PC-9 (cell line): ENCODE results near the gene NAPSA. TPM values are rescaled to one million over a fixed set of nuclear protein-coding genes. Genes with fewer than 3 reads are reported as not detected.
A peak's percentile ranks its signal among the peaks of the same experiment; 100 is the strongest.
"Not testable (repeated sequence)": the region's sequence is repeated elsewhere in the genome, so short reads cannot be mapped to it uniquely, and the experiment has no call there.

Experiments
- BruUV-seq: library from RNA; stranded (reverse); fragments of 400-500 nt; replicated peaks from 2 replicates; lab custom pipeline; 2021; lab: Mats Ljungman, UMichigan
- CTCF ChIA-PET: fragments of 300-600 bp; sonication (Branson Sonifier 250); formaldehyde crosslinking; loops from one replicate; lab custom pipeline; 2022; ENCODE audit warnings: antibody characterized with exemption; lab: Charles Lee
- POLR2A ChIA-PET: fragments of 300-600 bp; sonication (Branson Sonifier 250); formaldehyde crosslinking; loops from one replicate; lab custom pipeline; 2022; ENCODE audit warnings: antibody characterized with exemption; ENCODE audit not compliant: unreplicated experiment; lab: Charles Lee
- DNase-seq, 2 experiments: peaks; one replicate each; pipeline versions ENCODE4 v3.0.0 to v3.0.0-alpha.2; 2015 to 2022; ENCODE audit warnings: mixed read lengths in 1 of 2
- H2AFZ ChIP-seq: fragments of 200-600 bp; sonication (generic); 2 replicates; pipeline ENCODE4 v1.8.1; 2017; ENCODE audit warnings: antibody characterized with exemption
- H3F3A ChIP-seq: fragments of 200-600 bp; sonication (generic); 2 replicates; pipeline ENCODE4 v1.8.1; 2017; ENCODE audit warnings: antibody characterized with exemption, mild to moderate bottlenecking, low read depth; ENCODE audit not compliant: insufficient read depth
- H3K27ac ChIP-seq: fragments of 200-600 bp; sonication (generic); 2 replicates; pipeline ENCODE4 v1.6.1; 2016; ENCODE audit warnings: mixed run types
- H3K27me3 ChIP-seq: fragments of 200-600 bp; sonication (generic); 2 replicates; pipeline ENCODE4 v1.6.1; 2016; ENCODE audit warnings: low read depth, mixed run types; ENCODE audit not compliant: insufficient read depth
- H3K36me3 ChIP-seq: fragments of 200-600 bp; sonication (generic); 2 replicates; pipeline ENCODE4 v1.6.1; 2016; ENCODE audit warnings: low read depth, mixed run types
- H3K4me1 ChIP-seq: fragments of 200-600 bp; sonication (generic); replicated peaks from 2 replicates; pipeline ENCODE4 v1.6.1; 2016; ENCODE audit warnings: mixed run types; ENCODE audit not compliant: insufficient read depth
- H3K4me2 ChIP-seq: fragments of 200-600 bp; sonication (generic); 2 replicates; pipeline ENCODE4 v1.6.1; 2017; ENCODE audit warnings: mixed run types
- H3K4me3 ChIP-seq: fragments of 200-600 bp; sonication (generic); 2 replicates; pipeline ENCODE4 v1.6.1; 2016; ENCODE audit warnings: mixed run types
- H3K79me2 ChIP-seq: fragments of 200-600 bp; sonication (generic); 2 replicates; pipeline ENCODE4 v1.6.1; 2017; ENCODE audit warnings: low read depth, mixed run types
- H3K9me2 ChIP-seq: fragments of 200-600 bp; sonication (generic); 2 replicates; pipeline ENCODE4 v1.8.1; 2017; ENCODE audit warnings: mild to moderate bottlenecking; ENCODE audit not compliant: insufficient read depth
- H3K9me3 ChIP-seq: fragments of 200-600 bp; sonication (generic); 2 replicates; pipeline ENCODE4 v1.8.1; 2016; ENCODE audit warnings: low read depth; ENCODE audit not compliant: insufficient read depth
- H4K20me1 ChIP-seq: fragments of 200-600 bp; sonication (generic); 2 replicates; pipeline ENCODE4 v1.8.1; 2017; ENCODE audit not compliant: insufficient read depth
- CTCF ChIP-seq: fragments of 200-600 bp; sonication (generic); conservative IDR thresholded peaks from 2 replicates; pipeline ENCODE4 v1.6.1; 2017; ENCODE audit warnings: mixed run types, antibody characterized with exemption, mild to moderate bottlenecking, moderate library complexity
- EZH2 ChIP-seq: fragments of 200-600 bp; sonication (generic); IDR thresholded peaks from 2 replicates; pipeline ENCODE4 v1.8.0; 2017; ENCODE audit warnings: antibody characterized with exemption, low read depth
- intact Hi-C: fragments of 100-400 bp; cut with micrococcal nuclease; formaldehyde crosslinking; loops from one replicate; pipeline ENCODE4 v1.10.0; 2022; ENCODE audit not compliant: unreplicated experiment
- total RNA-seq: library from RNA; stranded (reverse); gene quantifications from 2 replicates; pipeline ENCODE4 v1.2.3, GENCODE V29; 2021

Gene NAPSA
- total RNA-seq, 1 experiment from 2014 or later = 1.7 TPM

- ChIA-PET CTCF (no interaction called here), POLR2A (no interaction called here)
- H3K4me3 ChIP-seq = no peak overlapping the region
- no peaks in the 10 kb centered on the region for H3K9me2 ChIP-seq
- no peak overlapping the region for H2AFZ ChIP-seq
- H3K9me3 ChIP-seq = no peaks in the 10 kb centered on the region
- peaks cover 8% of the 10 kb centered on the region; the same call in 1 of the 2 replicates for H4K20me1 ChIP-seq
- DNase-seq = peak; percentile 52 to 70
- peaks cover 25% of the 10 kb centered on the region for H3F3A ChIP-seq
- H3K4me1 ChIP-seq = peaks cover 22% of the 10 kb centered on the region; the same call in 1 of the 2 replicates
- TF ChIP-seq EZH2 (no peak), CTCF (no peak)
- no peaks in the 10 kb centered on the region for H3K36me3 ChIP-seq
- H3K79me2 ChIP-seq = peaks cover 4% of the 10 kb centered on the region; the same call in 1 of the 2 replicates
- no TSS peak for BruUV-seq
- intact Hi-C loops = no loop called here
- H3K27me3 ChIP-seq = no peaks in the 10 kb centered on the region
- H3K27ac ChIP-seq = no peak overlapping the region
- peak overlapping the region; percentile 78 for H3K4me2 ChIP-seq
These were observed 34.9 kb downstream of the NAPSA start for GRCh38 chr19:50330365-50331078.

- H3K9me3 ChIP-seq, H2AFZ ChIP-seq, CTCF ChIA-PET, H3K36me3 ChIP-seq, H3K27ac ChIP-seq, DNase-seq, H3K79me2 ChIP-seq, BruUV-seq, H3K9me2 ChIP-seq, H3K27me3 ChIP-seq, H3K4me3 ChIP-seq, intact Hi-C loops: not testable (repeated sequence)
- peaks cover 22% of the 10 kb centered on the region; the same call in 1 of the 2 replicates for H3K4me1 ChIP-seq
- H3F3A ChIP-seq = peaks cover 29% of the 10 kb centered on the region
- peaks cover 12% of the 10 kb centered on the region for H4K20me1 ChIP-seq
- POLR2A ChIA-PET = interaction anchor here (0.9 kb wide), 1 partner anchor 115 kb away, joined by 14 read pairs; no protein-coding TSS in a partner anchor
- peak overlapping the region; percentile 46; the same call in 1 of the 2 replicates for H3K4me2 ChIP-seq
These were observed 35.5 kb downstream of the NAPSA start for GRCh38 chr19:50329926-50330294.

GRCh38 chr19:50329146-50329925 lies 36.1 kb downstream of the NAPSA start, which contains the start of gene KCNC3:
Gene KCNC3 (minus strand): TSS chr19:50329377. CDS start chr19:50329082, 295 bp downstream.
- Histone ChIP-seq H3K4me3 (no peak within 1 kb of the TSS), H3K4me2 (peak within 1 kb of the TSS; percentile 46), H3K27ac (no peak within 1 kb of the TSS), H3K79me2 (peaks cover 4% of the 10 kb centered on the region; the same call in 1 of the 2 replicates), H3K9me3 (no peaks in the 10 kb centered on the region), H3K36me3 (no peaks in the 10 kb centered on the region), H3K4me1 (peaks cover 22% of the 10 kb centered on the region; the same call in 1 of the 2 replicates), H3K9me2 (no peaks in the 10 kb centered on the region), H4K20me1 (peaks cover 15% of the 10 kb centered on the region), H2AFZ (no peak within 1 kb of the TSS), H3K27me3 (no peaks in the 10 kb centered on the region; the same call in 1 of the 2 replicates), H3F3A (peaks cover 33% of the 10 kb centered on the region)
- intact Hi-C loops = no loop called here
- POLR2A ChIA-PET = interaction anchor here (0.6 to 1.0 kb wide), 7 partner anchors 16 to 966 kb away, joined by 5 to 23 read pairs (median 7); no protein-coding TSS in a partner anchor
- DNase-seq = peak; percentile 86 to 95
- CTCF ChIA-PET = interaction anchor here (0.6 to 0.7 kb wide), 5 partner anchors 38 to 151 kb away, joined by 3 to 15 read pairs (median 10); no protein-coding TSS in a partner anchor
- TF ChIP-seq CTCF (no peak), EZH2 (no peak)
- BruUV-seq = no TSS peak
